ENCODE measurements around the gene SSC4D. TPM values are rescaled to one million over a fixed set of nuclear protein-coding genes. Genes with fewer than 3 reads are reported as not detected.

The SSC4D gene
- total RNA-seq, 3 donors from 2014 or later = 1.9 to 2.6 TPM; not detected in 1

GRCh38 chr7:76346778-76347177 is 62.7 kb downstream of the SSC4D start:
- no peak overlapping the region for H3K4me3 ChIP-seq
- H3K27me3 ChIP-seq = no peaks in the 10 kb centered on the region
- no peak for DNase-seq (ENCODE audit: low spot score in 2 of 2)
- H3K4me1 ChIP-seq = no peaks in the 10 kb centered on the region
- peak overlapping the region in 1 of 2 donors; percentile 36 for H3K27ac ChIP-seq
- H3K36me3 ChIP-seq = peaks cover 5% of the 10 kb centered on the region
- no peaks in the 10 kb centered on the region for H3K9me3 ChIP-seq
- TF ChIP-seq POLR2A (IDR thresholded peaks at IDR 0.05) (no peak), CTCF (IDR thresholded peaks at IDR 0.05) (no peak), POLR2AphosphoS5 (IDR thresholded peaks at IDR 0.05) (no peak)
- intact Hi-C loops (cut with DNase I; ENCODE audit: low total_unique reads) = no loop called here

GRCh38 chr7:76346097-76346496 is 63.4 kb downstream of the SSC4D start:
- H3K27ac ChIP-seq = peak overlapping the region in 1 of 2 donors; percentile 36
- no peaks in the 10 kb centered on the region for H3K27me3 ChIP-seq
- TF ChIP-seq POLR2AphosphoS5 (IDR thresholded peaks at IDR 0.05) (no peak), POLR2A (IDR thresholded peaks at IDR 0.05) (no peak), CTCF (IDR thresholded peaks at IDR 0.05) (no peak)
- peaks cover 5% of the 10 kb centered on the region for H3K36me3 ChIP-seq
- intact Hi-C loops (cut with DNase I; ENCODE audit: low total_unique reads) = no loop called here
- no peaks in the 10 kb centered on the region for H3K9me3 ChIP-seq
- no peak for DNase-seq (ENCODE audit: low spot score in 2 of 2)
- H3K4me1 ChIP-seq = no peaks in the 10 kb centered on the region
- H3K4me3 ChIP-seq = no peak overlapping the region

- no peak for DNase-seq (ENCODE audit: low spot score in 2 of 2)
- Histone ChIP-seq H3K4me1 (no peaks in the 10 kb centered on the region), H3K4me3 (no peak overlapping the region), H3K27ac (no peak overlapping the region), H3K27me3 (no peaks in the 10 kb centered on the region), H3K36me3 (peaks cover 5% of the 10 kb centered on the region), H3K9me3 (no peaks in the 10 kb centered on the region)
- intact Hi-C loops (cut with DNase I; ENCODE audit: low total_unique reads) = no loop called here
- TF ChIP-seq POLR2A (IDR thresholded peaks at IDR 0.05) (no peak), CTCF (IDR thresholded peaks at IDR 0.05) (no peak)
Observed at GRCh38 chr7:76343931-76344321, 65.6 kb downstream of the SSC4D start.

GRCh38 chr7:76343294-76343930 is 66.1 kb downstream of the SSC4D start:
- Histone ChIP-seq H3K36me3 (peaks cover 5% of the 10 kb centered on the region), H3K27ac (no peak overlapping the region), H3K9me3 (no peaks in the 10 kb centered on the region), H3K4me3 (no peak overlapping the region), H3K27me3 (no peaks in the 10 kb centered on the region), H3K4me1 (no peaks in the 10 kb centered on the region)
- TF ChIP-seq CTCF (IDR thresholded peaks at IDR 0.05) (no peak), POLR2AphosphoS5 (IDR thresholded peaks at IDR 0.05) (no peak), POLR2A (IDR thresholded peaks at IDR 0.05) (no peak)
- intact Hi-C loops (cut with DNase I; ENCODE audit: low total_unique reads) = no loop called here
- no peak for DNase-seq (ENCODE audit: low spot score in 2 of 2)

GRCh38 chr7:76342222-76342621 is 67.3 kb downstream of the SSC4D start:
- no peak for DNase-seq (ENCODE audit: low spot score in 2 of 2)
- no peak overlapping the region for H3K27ac ChIP-seq
- no peaks in the 10 kb centered on the region for H3K9me3 ChIP-seq
- intact Hi-C loops (cut with DNase I; ENCODE audit: low total_unique reads) = loop anchor here (1.0 kb wide), 1 partner anchor 19 kb away; no protein-coding TSS in a partner anchor
- no peaks in the 10 kb centered on the region for H3K27me3 ChIP-seq
- H3K4me3 ChIP-seq = no peak overlapping the region
- peaks cover 5% of the 10 kb centered on the region for H3K36me3 ChIP-seq
- H3K4me1 ChIP-seq = no peaks in the 10 kb centered on the region
- TF ChIP-seq POLR2A (IDR thresholded peaks at IDR 0.05) (no peak), CTCF (IDR thresholded peaks at IDR 0.05) (no peak), POLR2AphosphoS5 (IDR thresholded peaks at IDR 0.05) (no peak)
